ENCODE measurements around the gene RIMBP3C.
"Not testable (repeated sequence)": the region's sequence is repeated elsewhere in the genome, so short reads cannot be mapped to it uniquely, and the experiment has no call there.

Gene RIMBP3C

DNA sequence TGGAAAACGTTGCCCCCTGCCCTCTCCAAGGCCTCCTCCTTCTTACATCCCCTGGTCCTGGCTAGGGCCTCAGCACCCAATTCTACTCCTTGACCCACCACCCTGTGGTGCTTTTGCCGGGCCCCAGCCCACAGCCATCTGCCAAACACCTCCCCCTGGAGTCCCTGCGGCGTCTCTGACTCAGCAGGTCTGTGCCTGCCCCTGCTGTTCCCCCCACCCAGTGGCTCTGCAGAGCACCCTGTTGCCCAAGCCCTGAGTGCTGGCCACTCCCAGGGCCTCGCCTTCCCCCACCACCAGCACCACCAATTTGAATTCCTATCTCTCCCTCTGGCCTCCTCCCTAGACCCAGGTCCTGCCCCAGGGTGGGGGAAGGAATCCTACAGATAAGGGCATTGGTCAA is 19.7 kb downstream of the RIMBP3C start:
- DNase-seq (ENCODE audit: low read depth), result not testable (repeated sequence)

DNA sequence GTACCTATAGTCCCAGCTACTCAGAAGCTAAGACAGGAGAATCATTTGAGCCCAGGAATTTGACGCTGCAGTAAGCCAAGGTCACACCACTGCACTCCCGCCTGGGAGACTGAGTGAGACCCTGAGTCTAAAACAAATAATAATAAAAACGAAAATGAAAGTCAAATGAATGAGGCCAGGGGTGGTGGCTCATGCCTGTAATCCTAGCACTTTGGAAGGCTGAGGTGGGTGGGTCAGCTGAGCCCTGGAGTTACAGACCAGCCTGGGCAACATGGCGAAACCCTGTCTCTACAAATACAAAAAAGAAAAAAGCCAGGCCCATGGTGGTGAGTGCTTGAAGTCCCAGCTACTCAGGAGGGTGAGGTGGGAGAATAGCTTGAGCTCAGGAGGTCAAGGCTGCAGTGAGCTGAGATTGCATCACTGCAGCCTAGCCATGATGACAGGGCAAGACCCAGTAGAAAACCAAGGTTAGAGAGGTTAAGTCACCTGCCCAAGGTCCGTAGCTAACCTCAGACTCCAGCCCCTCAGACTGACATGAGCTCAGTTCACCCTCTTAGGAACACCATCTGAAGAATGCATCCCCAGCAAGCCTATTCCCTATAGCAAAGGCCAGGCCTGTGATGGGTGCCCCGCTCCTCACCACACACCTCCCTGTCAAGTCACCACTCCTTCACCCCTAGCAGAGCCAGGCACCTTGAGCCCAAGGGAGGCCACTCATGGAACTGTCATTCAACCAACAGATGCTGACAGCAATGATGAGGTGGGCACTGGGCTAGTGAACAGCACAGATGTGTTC is 24.4 kb downstream of the RIMBP3C start:
- not testable (repeated sequence) for DNase-seq (ENCODE audit: low read depth)

DNA sequence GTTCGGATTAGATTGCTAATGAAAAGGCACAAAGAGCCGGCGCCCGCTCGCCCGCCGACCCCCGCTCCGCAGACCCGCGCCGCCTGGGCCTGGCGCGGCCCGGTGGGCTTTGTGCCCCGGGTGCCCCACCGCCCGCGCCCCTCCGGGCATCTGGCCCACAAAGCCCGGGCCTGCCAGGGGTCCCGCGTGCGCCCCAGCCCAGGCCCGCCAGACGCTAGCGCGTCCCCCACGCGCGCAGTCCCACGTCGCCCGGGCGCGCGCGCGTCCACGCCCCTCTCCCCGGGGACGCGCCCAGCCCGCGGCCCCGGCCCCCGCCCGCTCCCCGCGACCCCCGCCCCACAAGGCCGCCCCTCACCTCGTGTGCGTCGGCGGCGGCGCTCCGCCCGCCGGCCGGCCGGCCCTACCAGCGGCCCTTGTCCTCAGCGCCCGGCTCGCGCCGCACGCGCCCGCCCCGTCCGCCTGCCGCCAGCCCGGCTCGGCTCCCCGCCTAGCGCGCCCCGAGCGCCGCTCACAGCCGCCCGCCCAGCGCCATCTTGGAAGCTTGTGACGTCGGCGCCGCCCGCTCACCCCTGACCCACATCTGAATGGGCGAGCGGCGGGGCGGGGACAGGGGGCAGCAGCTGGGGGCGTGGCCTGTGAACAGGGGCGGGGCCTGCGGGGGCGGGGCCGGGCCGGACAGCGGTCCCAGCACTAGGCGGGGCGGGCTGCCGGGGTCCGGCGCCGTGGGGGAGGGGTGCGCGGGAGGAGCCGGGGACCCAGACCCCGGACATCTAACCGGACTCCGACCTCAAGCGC is 34.1 kb downstream of the RIMBP3C start:
- not testable (repeated sequence) for DNase-seq (ENCODE audit: low read depth)

DNA sequence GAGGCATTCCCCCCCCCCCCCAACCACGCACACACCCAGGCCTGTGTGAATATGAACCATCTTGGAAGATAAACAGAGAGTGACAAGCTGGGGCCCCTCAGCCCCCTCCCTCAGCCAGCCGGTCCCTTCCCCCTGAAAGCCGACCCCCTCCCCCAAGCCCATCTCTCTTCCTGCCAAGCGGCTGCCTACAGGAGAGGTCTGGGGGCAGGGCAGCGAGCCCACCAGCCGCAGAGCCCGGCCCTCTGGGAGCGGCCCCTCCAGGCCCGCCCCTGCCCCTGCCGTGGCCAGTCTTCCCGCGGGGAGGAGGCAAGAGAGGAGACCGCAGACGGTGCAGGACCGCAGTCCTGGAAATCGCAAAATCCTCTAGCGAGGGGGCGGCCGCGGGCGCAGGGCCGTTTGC is 34.7 kb downstream of the RIMBP3C start:
- not testable (repeated sequence) for DNase-seq (ENCODE audit: low read depth)

DNA sequence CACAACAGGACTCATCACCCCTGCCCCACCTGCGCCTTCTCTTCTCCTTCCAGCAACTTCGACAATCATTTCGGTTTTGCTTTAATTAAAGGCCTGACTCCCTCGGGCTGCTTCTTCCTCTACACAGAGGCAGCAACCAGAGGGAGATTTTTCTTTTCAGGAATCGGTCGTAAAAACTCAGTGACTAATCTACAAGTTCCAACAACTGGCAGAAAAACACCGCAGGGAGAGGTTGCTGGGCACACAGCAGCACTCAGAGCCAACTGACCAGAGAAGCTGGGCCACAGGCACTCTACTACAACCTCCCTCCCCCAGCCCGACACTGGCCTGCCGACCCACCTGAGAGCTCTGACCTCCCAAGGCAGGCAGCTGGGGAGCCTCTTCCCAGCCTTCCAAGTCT is 36.0 kb downstream of the RIMBP3C start:
- not testable (repeated sequence) for DNase-seq (ENCODE audit: low read depth)

DNA sequence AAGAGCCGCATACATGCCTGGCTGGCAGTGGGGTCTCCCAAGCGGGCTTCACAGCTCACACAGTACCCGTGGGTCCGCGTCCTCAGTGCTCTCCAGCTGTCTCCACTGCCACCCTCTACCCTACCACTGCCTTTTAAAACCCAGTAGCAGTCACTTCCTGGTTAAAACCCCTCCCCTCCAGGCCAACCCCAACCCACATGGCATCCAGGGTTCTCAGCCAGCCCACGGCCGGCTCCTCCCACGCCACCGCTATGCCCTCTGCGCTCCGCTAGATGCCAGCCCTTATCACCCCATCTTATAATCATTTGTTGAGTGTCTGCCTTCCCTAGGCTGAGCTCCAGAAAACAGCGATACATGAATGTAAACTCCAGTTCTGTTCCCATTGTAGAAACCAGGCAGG is 37.1 kb downstream of the RIMBP3C start:
- DNase-seq (ENCODE audit: low read depth), result not testable (repeated sequence)

DNA sequence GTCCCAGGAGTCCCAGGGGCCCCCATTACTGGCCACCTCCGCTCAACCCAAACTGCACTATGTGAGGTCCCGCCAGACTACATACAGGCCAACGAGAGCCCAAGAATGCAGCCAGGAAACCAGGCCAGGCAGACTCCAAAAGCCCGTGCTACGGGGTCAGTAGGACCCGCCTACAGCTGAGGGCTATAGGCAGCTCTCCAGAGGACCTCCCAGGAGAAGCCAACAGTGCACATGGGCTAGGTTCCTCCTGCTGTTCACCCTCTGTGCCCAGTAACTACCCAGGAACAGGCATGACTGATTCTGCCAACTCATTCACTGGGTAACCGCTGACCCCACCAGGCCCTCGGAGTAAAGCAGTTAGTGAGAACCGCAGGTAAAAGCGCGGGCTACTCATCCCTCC is 39.2 kb downstream of the RIMBP3C start:
- DNase-seq (ENCODE audit: low read depth), result not testable (repeated sequence)

DNA sequence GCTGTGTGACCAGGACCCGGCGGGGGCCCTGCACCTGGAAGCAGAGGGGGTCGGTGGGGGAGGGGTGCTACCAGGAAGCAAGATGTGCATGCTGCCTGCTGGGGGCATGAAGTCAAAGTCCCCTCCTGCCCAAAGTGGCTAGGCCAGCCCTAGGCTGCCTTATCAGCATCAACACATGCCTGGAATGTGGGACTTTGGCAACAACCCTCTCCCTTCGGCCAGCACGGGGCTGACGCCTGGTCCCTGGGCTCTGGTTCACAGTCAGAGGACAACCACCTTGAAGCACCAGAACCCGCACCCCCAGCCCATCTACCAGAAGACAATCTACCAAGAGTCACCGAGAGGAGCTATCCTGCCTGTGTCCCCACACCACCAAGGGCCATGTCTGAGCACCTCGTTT is 40.9 kb downstream of the RIMBP3C start:
- not testable (repeated sequence) for DNase-seq (ENCODE audit: low read depth)

DNA sequence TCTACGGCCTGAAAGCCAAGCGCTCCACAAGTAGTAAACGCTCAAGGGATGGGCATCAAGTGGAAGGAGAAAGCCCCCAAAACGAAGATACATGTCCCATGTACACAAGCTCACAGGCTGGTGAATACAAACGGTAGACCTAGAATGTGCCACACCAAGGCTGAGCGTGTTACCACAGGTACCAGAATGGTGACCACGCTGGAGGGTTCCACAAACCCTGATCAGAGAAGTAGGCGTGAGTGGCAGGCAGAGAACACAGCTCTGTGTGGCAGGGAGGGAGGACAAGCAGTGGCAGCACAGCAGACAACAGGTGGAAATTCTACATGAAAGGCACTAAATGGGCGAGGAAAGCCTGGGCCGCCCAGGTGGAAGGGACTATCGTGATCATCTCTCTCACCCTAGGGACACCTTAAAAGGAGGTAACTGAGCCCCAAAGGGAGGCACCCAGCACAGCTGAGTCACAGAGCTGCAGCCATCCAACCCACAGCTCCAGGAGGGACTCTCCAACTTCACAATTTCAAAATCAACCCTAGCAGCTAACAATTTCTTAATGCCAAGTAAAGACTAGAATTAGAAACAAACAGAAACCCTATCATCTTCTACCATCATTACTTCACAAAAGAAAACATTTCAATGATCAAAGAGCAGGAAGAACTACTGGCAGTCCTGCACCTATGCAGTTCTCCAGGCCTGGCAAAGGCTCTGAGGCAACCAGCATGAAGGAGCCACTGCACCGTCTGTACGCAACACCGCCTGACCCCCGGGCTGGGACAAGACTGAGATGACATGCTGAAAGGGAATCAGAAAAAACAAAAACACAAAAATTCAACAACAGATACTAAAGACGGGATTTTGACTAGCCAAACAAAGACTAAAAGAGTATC is 51.4 kb downstream of the RIMBP3C start:
- not testable (repeated sequence) for DNase-seq (ENCODE audit: low read depth)

DNA sequence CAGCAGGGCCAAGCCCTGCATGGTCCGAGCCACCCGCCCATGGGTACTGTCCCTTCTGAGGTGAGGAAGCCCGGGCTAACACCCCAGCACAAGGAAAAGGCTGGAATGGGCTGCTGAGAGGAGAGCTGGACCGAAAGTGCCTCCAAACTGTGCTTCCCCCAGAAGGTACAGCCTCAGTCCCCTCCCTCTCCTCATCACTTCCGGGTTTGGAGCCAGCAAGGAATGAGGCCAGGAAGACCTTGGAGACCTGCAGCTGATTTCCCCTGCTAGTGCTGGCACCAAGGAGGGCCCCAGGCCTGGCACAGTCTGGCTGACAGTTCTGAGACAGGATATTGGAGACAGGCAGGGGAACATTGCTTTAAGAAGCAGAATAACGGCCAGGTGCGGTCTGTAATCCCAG is 52.8 kb downstream of the RIMBP3C start:
- not testable (repeated sequence) for DNase-seq (ENCODE audit: low read depth)

DNA sequence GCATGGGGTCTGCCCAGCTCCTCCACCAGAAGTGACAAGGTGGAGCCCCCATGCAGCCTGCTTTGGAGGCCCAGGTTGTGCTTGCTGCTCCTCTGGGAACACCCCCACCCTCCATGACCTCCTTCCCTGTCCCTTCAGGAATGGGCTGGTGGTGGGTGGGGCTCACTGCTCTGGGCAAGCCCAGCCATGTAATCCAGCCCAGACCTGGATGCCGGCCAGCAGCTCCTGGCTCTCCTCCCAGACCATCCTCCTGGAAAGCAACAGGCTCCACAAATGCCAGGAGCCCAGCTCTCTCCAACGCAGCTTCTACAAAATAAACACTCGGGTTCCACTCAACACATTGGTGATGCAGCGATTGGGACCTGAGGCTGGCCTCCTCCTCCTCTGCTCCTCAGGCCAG is 53.3 kb downstream of the RIMBP3C start:
- DNase-seq (ENCODE audit: low read depth), result not testable (repeated sequence)
